CD14-positive monocyte (primary cell): Measurements from ENCODE around the gene MYO16. TPM values are rescaled to one million over a fixed set of nuclear protein-coding genes. Genes with fewer than 3 reads are reported as not detected.

ENCODE experiments used
- DNase-seq, 3 donors: peaks; one replicate each; pipeline ENCODE4 v3.0.0-alpha.2; 2011 to 2022
- H2AFZ ChIP-seq: 2 replicates; pipeline ENCODE4 v1.6.0; 2012; ENCODE audit warnings: mild to moderate bottlenecking, low read depth, low read length, inconsistent platforms; ENCODE audit not compliant: insufficient read depth, poor library complexity, severe bottlenecking
- H3K27ac ChIP-seq, 2 donors: 1 replicate in 1 of 2; 2 replicates in 1 of 2; pipeline ENCODE4 v1.5.1; 2012 to 2013; ENCODE audit warnings: low read length in 2 of 2, control low read depth in 1 of 2, inconsistent platforms in 1 of 2, low read depth in 1 of 2, mild to moderate bottlenecking in 1 of 2
- H3K27me3 ChIP-seq, 2 donors: one replicate each; pipeline versions ENCODE4 v1.6.0 to v1.6.1; 2011 to 2013; ENCODE audit warnings: low read length in 2 of 2; ENCODE audit not compliant: control insufficient read depth in 2 of 2, insufficient read depth in 2 of 2
- H3K36me3 ChIP-seq, 2 donors: replicated peaks in 1 of 2; 1 replicate in 1 of 2; 2 replicates in 1 of 2; pipeline versions ENCODE4 v1.5.1 to v1.6.1; 2012 to 2013; ENCODE audit warnings: low read length in 2 of 2, control low read depth in 1 of 2, inconsistent platforms in 1 of 2, mild to moderate bottlenecking in 1 of 2; ENCODE audit not compliant: insufficient read depth in 2 of 2, control insufficient read depth in 1 of 2
- H3K4me1 ChIP-seq, 2 donors: 1 replicate in 1 of 2; 2 replicates in 1 of 2; pipeline versions ENCODE4 v1.5.1 to v1.6.1; 2012 to 2013; ENCODE audit warnings: low read length in 2 of 2, control low read depth in 1 of 2, inconsistent platforms in 1 of 2, mild to moderate bottlenecking in 1 of 2, moderate library complexity in 1 of 2; ENCODE audit not compliant: insufficient read depth in 2 of 2, control insufficient read depth in 1 of 2
- H3K4me2 ChIP-seq: replicated peaks from 2 replicates; pipeline ENCODE3; 2012; ENCODE audit warnings: low read length, moderate library complexity, mild to moderate bottlenecking; ENCODE audit not compliant: poor library complexity, severe bottlenecking; ENCODE audit errors: extremely low read depth
- H3K4me3 ChIP-seq, 3 experiments: fragments of 200-600 bp in 1 of 3; sonication (generic) in 1 of 3; replicated peaks in 1 of 3; 1 replicate in 2 of 3; 2 replicates in 1 of 3; pipeline ENCODE4 v1.5.1; 2011 to 2013; ENCODE audit warnings: low read length in 3 of 3, mild to moderate bottlenecking in 3 of 3, control low read depth in 2 of 3, low read depth in 2 of 3, inconsistent platforms in 1 of 3, moderate library complexity in 1 of 3
- H3K79me2 ChIP-seq: 2 replicates; pipeline ENCODE4 v1.6.0; 2012; ENCODE audit warnings: mild to moderate bottlenecking, control low read depth, inconsistent platforms, low read length, moderate library complexity; ENCODE audit not compliant: insufficient read depth
- H3K9ac ChIP-seq: 2 replicates; pipeline ENCODE4 v1.6.0; 2017; ENCODE audit warnings: low read length, mild to moderate bottlenecking; ENCODE audit not compliant: insufficient read depth, poor library complexity, severe bottlenecking
- H3K9me3 ChIP-seq, 2 donors: replicated peaks in 1 of 2; 1 replicate in 1 of 2; 2 replicates in 1 of 2; pipeline versions ENCODE4 v1.5.1 to v1.6.1; 2012 to 2013; ENCODE audit warnings: low read length in 2 of 2, control low read depth in 1 of 2; ENCODE audit not compliant: control insufficient read depth in 1 of 2, insufficient read depth in 1 of 2
- H4K20me1 ChIP-seq: 2 replicates; pipeline ENCODE4 v1.6.0; 2012; ENCODE audit warnings: mild to moderate bottlenecking, low read length, control low read depth, moderate library complexity; ENCODE audit not compliant: insufficient read depth
- H3K27ac Mint-ChIP-seq, 7 donors: one replicate each; pipeline ENCODE4 v1.8.0; 2020; ENCODE audit warnings: mild to moderate bottlenecking in 7 of 7, mixed read lengths in 7 of 7, moderate library complexity in 6 of 7, inconsistent platforms in 2 of 7
- H3K27me3 Mint-ChIP-seq, 3 donors: one replicate each; pipeline ENCODE4 v1.8.0; 2021 to 2022; ENCODE audit warnings: low read depth in 3 of 3, mild to moderate bottlenecking in 3 of 3, mixed read lengths in 3 of 3, moderate library complexity in 3 of 3, inconsistent platforms in 1 of 3
- H3K36me3 Mint-ChIP-seq, 2 donors: one replicate each; pipeline ENCODE4 v1.8.0; 2020; ENCODE audit warnings: mixed read lengths in 2 of 2, inconsistent platforms in 1 of 2, mild to moderate bottlenecking in 1 of 2
- H3K4me1 Mint-ChIP-seq: one replicate; pipeline ENCODE4 v1.8.0; 2020; ENCODE audit warnings: mild to moderate bottlenecking, mixed read lengths
- H3K4me3 Mint-ChIP-seq, 2 donors: one replicate each; pipeline ENCODE4 v1.8.0; 2020; ENCODE audit warnings: mild to moderate bottlenecking in 2 of 2, mixed read lengths in 2 of 2, moderate library complexity in 1 of 2
- H3K9me3 Mint-ChIP-seq, 7 donors: one replicate each; pipeline ENCODE4 v1.8.0; 2020 to 2022; ENCODE audit warnings: mixed read lengths in 7 of 7, mild to moderate bottlenecking in 6 of 7, moderate library complexity in 6 of 7, inconsistent platforms in 2 of 7
- WGBS: methylation state at CpG from one replicate; pipeline ENCODE4 v1.1.5; 2013; ENCODE audit warnings: missing lambda C conversion rate; ENCODE audit not compliant: insufficient coverage; 5-methylcytosine and 5-hydroxymethylcytosine counted together
- intact Hi-C, 2 donors: fragments of 100-400 bp; cut with micrococcal nuclease; formaldehyde crosslinking; loops; one replicate each; pipeline versions ENCODE4 v1.15.0 to v1.15.1; 2023
- polyA plus RNA-seq, 3 donors: library from polyadenylated mRNA; depleted of rRNA in 1 of 3; unstranded in 2 of 3; stranded (reverse) in 1 of 3; fragments of 300-500 nt in 2 of 3; fragments of >200 nt in 1 of 3; fragmentation: Illumina TruSeq in 2 of 3; gene quantifications; 1 replicate in 2 of 3; 2 replicates in 1 of 3; pipeline ENCODE4 v1.2.3, GENCODE V29; 2012 to 2021
- TF ChIP-seq, protein P1 (sequence below): fragments of 200-600 bp; IDR thresholded peaks from one replicate; pipeline ENCODE4 v1.8.0; 2022; ENCODE audit warnings: antibody characterized with exemption, mild to moderate bottlenecking

The MYO16 gene
- polyA plus RNA-seq, 3 donors: not detected

DNA sequence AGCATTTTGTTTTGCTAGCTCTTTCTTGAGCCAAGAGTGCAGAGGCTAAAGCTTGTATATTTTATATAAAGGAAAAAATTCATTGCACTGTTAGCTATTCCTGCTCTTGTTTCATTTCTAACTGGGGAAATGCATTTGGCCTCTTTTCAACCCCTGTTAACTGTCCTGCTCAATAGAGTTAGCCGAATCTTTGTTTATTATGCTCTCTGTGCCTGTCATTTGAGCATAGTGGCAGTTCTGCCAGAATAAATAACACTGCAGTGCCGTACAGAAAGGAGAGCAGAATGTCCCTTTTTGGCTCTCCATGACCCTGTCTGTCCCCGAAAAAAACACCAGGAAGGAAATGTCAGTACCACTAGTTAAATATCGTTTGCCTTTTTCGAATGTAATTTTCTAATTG is 350.8 kb downstream of the MYO16 start:
- H3K9me3 Mint-ChIP-seq: peaks cover 0 to 2% (median 0%) of the 10 kb centered on the region in 7 donors
- peaks cover 3% of the 10 kb centered on the region for H3K4me1 Mint-ChIP-seq
- H3K27me3 Mint-ChIP-seq: peaks cover 0 to 2% (median 0%) of the 10 kb centered on the region in 3 donors
- H4K20me1 ChIP-seq: no peaks in the 10 kb centered on the region
- H3K4me2 ChIP-seq: no peak overlapping the region
- no peaks in the 10 kb centered on the region for H3K4me1 ChIP-seq
- no peaks in the 10 kb centered on the region for H3K36me3 ChIP-seq
- no peaks in the 10 kb centered on the region for H3K9me3 ChIP-seq
- no peak for DNase-seq
- TF ChIP-seq, protein P1, sequence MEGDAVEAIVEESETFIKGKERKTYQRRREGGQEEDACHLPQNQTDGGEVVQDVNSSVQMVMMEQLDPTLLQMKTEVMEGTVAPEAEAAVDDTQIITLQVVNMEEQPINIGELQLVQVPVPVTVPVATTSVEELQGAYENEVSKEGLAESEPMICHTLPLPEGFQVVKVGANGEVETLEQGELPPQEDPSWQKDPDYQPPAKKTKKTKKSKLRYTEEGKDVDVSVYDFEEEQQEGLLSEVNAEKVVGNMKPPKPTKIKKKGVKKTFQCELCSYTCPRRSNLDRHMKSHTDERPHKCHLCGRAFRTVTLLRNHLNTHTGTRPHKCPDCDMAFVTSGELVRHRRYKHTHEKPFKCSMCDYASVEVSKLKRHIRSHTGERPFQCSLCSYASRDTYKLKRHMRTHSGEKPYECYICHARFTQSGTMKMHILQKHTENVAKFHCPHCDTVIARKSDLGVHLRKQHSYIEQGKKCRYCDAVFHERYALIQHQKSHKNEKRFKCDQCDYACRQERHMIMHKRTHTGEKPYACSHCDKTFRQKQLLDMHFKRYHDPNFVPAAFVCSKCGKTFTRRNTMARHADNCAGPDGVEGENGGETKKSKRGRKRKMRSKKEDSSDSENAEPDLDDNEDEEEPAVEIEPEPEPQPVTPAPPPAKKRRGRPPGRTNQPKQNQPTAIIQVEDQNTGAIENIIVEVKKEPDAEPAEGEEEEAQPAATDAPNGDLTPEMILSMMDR: no peak
- H3K9ac ChIP-seq: no peak overlapping the region
- H3K79me2 ChIP-seq: no peaks in the 10 kb centered on the region
- no peak overlapping the region for H3K4me3 Mint-ChIP-seq
- intact Hi-C loops: no loop called here
- H2AFZ ChIP-seq: no peak overlapping the region
- WGBS: 22% methylated on average over 3 of the region's 5 CpGs
- no peak overlapping the region for H3K27ac Mint-ChIP-seq
- H3K4me3 ChIP-seq: no peak overlapping the region
- no peak overlapping the region for H3K27ac ChIP-seq
- no peaks in the 10 kb centered on the region for H3K36me3 Mint-ChIP-seq
- no peaks in the 10 kb centered on the region for H3K27me3 ChIP-seq

DNA sequence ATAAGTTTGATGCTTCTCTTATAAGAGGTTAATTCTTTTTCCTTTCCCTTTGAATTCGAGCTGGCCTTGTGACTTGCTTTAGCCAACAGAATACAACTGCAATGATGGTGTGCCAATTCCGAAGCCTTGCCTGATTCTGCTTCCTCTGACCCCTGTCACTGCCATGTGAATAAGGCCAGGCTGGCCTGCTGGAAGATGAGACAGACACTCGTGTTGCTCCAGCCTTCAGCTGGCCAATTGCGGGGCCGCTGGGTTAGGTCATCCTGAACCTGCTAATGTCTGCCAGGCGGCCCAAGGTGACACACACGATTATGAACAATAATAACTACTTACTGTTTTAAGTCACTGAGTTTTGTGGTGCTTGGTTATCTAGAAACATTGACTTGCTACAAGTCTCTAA is 352.0 kb downstream of the MYO16 start:
- Mint-ChIP-seq H3K4me3 (no peak overlapping the region), H3K9me3 (peaks cover 0 to 5% (median 2%) of the 10 kb centered on the region in 7 donors), H3K36me3 (no peaks in the 10 kb centered on the region), H3K27me3 (peaks cover 0 to 2% (median 0%) of the 10 kb centered on the region in 3 donors), H3K4me1 (peaks cover 3% of the 10 kb centered on the region), H3K27ac (no peak overlapping the region)
- Histone ChIP-seq H2AFZ (no peak overlapping the region), H4K20me1 (no peaks in the 10 kb centered on the region), H3K4me1 (no peaks in the 10 kb centered on the region), H3K36me3 (no peaks in the 10 kb centered on the region), H3K79me2 (no peaks in the 10 kb centered on the region), H3K4me3 (no peak overlapping the region), H3K9ac (no peak overlapping the region), H3K27me3 (no peaks in the 10 kb centered on the region), H3K9me3 (no peaks in the 10 kb centered on the region), H3K4me2 (no peak overlapping the region), H3K27ac (no peak overlapping the region)
- WGBS: 88% methylated on average over 3 of the region's 7 CpGs
- intact Hi-C loops: no loop called here
- TF ChIP-seq, protein P1: no peak
- no peak for DNase-seq
